Tibial artery (tissue), 4 donors: Measurements from ENCODE around the gene LRRC56.
A peak's percentile ranks its signal among the peaks of the same experiment; 100 is the strongest.

ENCODE experiments used
- DNase-seq, 2 donors: peaks; one replicate each; pipeline ENCODE4 v3.0.0-alpha.2; 2019
- H3K27ac ChIP-seq, 2 donors: fragments of 200-600 bp; sonication (generic) in 1 of 2; 1 replicate in 1 of 2; 2 replicates in 1 of 2; pipeline ENCODE4 v1.5.1; 2018 to 2019; ENCODE audit warnings: mild to moderate bottlenecking in 1 of 2
- H3K27me3 ChIP-seq, 2 donors: fragments of 200-600 bp; sonication (generic) in 1 of 2; one replicate each; pipeline versions ENCODE4 v1.5.1 to v1.6.0; 2016 to 2019
- H3K36me3 ChIP-seq, 3 donors: fragments of 200-600 bp; sonication (generic) in 2 of 3; one replicate each; pipeline ENCODE4 v1.5.1; 2016 to 2019; ENCODE audit warnings: mild to moderate bottlenecking in 2 of 3
- H3K4me1 ChIP-seq, 4 donors: fragments of 200-600 bp; sonication (generic) in 2 of 4; 1 replicate in 3 of 4; 2 replicates in 1 of 4; pipeline ENCODE4 v1.5.1; 2016 to 2019
- H3K4me3 ChIP-seq, 2 donors: fragments of 200-600 bp; sonication (generic) in 1 of 2; 1 replicate in 1 of 2; 2 replicates in 1 of 2; pipeline ENCODE4 v1.5.1; 2018 to 2019; ENCODE audit warnings: mild to moderate bottlenecking in 2 of 2
- H3K9me3 ChIP-seq, 3 donors: fragments of 200-600 bp; sonication (generic) in 1 of 3; one replicate each; pipeline ENCODE4 v1.5.1; 2016 to 2019
- CTCF ChIP-seq, 2 experiments: fragments of 200-600 bp in 1 of 2; fragments of 450-650 bp in 1 of 2; IDR thresholded peaks; one replicate each; pipeline ENCODE4 v1.5.1; 2017 to 2019; ENCODE audit warnings: antibody characterized with exemption in 2 of 2, mild to moderate bottlenecking in 1 of 2, moderate library complexity in 1 of 2
- intact Hi-C: fragments of 100-400 bp; cut with DNase I; formaldehyde crosslinking; loops from one replicate; pipeline ENCODE4 v1.15.0; 2023; ENCODE audit warnings: low total_unique reads

Gene LRRC56

GRCh38 chr11:561148-562003, 24.0 kb downstream of the LRRC56 start:
- H3K27ac ChIP-seq: peak overlapping the region; percentile 23 to 25
- intact Hi-C loops: no loop called here

GRCh38 chr11:562046-562645, 24.8 kb downstream of the LRRC56 start:
- peaks cover 0 to 26% of the 10 kb centered on the region in 2 donors for H3K27me3 ChIP-seq
- TF ChIP-seq CTCF (IDR thresholded peaks at IDR 0.05): no peak
- peak overlapping the region in 1 of 2 donors; percentile 96 for H3K4me3 ChIP-seq
- no peak for DNase-seq
- intact Hi-C loops: no loop called here
- peaks cover 0 to 32% (median 14%) of the 10 kb centered on the region in 4 donors for H3K4me1 ChIP-seq
- no peak overlapping the region for H3K27ac ChIP-seq
- no peaks in the 10 kb centered on the region for H3K36me3 ChIP-seq
- H3K9me3 ChIP-seq: no peaks in the 10 kb centered on the region

More at GRCh38 chr11:561148-562003, 24.0 kb downstream of the LRRC56 start:
- Histone ChIP-seq H3K4me3 (peak overlapping the region; percentile 58 to 96), H3K4me1 (peaks cover 0 to 32% (median 13%) of the 10 kb centered on the region in 4 donors), H3K27me3 (peaks cover 0 to 34% of the 10 kb centered on the region in 2 donors), H3K9me3 (no peaks in the 10 kb centered on the region), H3K36me3 (no peaks in the 10 kb centered on the region)
- no peak for DNase-seq
- TF ChIP-seq CTCF (IDR thresholded peaks at IDR 0.05): no peak

- Histone ChIP-seq H3K36me3 (no peaks in the 10 kb centered on the region), H3K27me3 (peaks cover 0 to 15% of the 10 kb centered on the region in 2 donors), H3K9me3 (no peaks in the 10 kb centered on the region), H3K4me3 (no peak overlapping the region), H3K4me1 (peaks cover 0 to 43% (median 22%) of the 10 kb centered on the region in 4 donors), H3K27ac (no peak overlapping the region)
- no peak for DNase-seq
- no peak for TF ChIP-seq CTCF (IDR thresholded peaks at IDR 0.05)
- intact Hi-C loops: no loop called here
Measured at GRCh38 chr11:563066-563811, 25.9 kb downstream of the LRRC56 start.

- Histone ChIP-seq H3K27me3 (peaks cover 0 to 8% of the 10 kb centered on the region in 2 donors), H3K4me3 (no peak overlapping the region), H3K36me3 (no peaks in the 10 kb centered on the region), H3K9me3 (no peaks in the 10 kb centered on the region), H3K4me1 (peaks cover 0 to 46% (median 24%) of the 10 kb centered on the region in 4 donors), H3K27ac (no peak overlapping the region)
- intact Hi-C loops: no loop called here
- no peak for TF ChIP-seq CTCF (IDR thresholded peaks at IDR 0.05)
- no peak for DNase-seq
Measured at GRCh38 chr11:563812-564578, 26.7 kb downstream of the LRRC56 start.

GRCh38 chr11:565921-566509, 28.7 kb downstream of the LRRC56 start:
- TF ChIP-seq CTCF (IDR thresholded peaks at IDR 0.05): no peak
- intact Hi-C loops: no loop called here
- H3K27me3 ChIP-seq: no peaks in the 10 kb centered on the region

More at GRCh38 chr11:565921-566509, 28.7 kb downstream of the LRRC56 start:
- Histone ChIP-seq H3K4me3 (no peak overlapping the region), H3K27ac (no peak overlapping the region), H3K4me1 (peaks cover 0 to 44% (median 23%) of the 10 kb centered on the region in 4 donors), H3K36me3 (no peaks in the 10 kb centered on the region), H3K9me3 (no peaks in the 10 kb centered on the region)
- DNase-seq: no peak
